Kidney epithelial cell (primary cell): ENCODE results near the gene GUCY2C. TPM values are rescaled to one million over a fixed set of nuclear protein-coding genes. Genes with fewer than 3 reads are reported as not detected.

Experiments used
- DNase-seq: peaks from one replicate; pipeline ENCODE4 v3.0.0-alpha.2; 2010; ENCODE audit warnings: low read depth
- H3K27me3 ChIP-seq: 2 replicates; pipeline ENCODE4 v1.6.0; 2011; ENCODE audit warnings: low read length; ENCODE audit not compliant: control insufficient read depth, insufficient read depth
- H3K36me3 ChIP-seq: 2 replicates; pipeline ENCODE4 v1.5.1; 2011; ENCODE audit warnings: low read length; ENCODE audit not compliant: control insufficient read depth, insufficient read depth
- H3K4me3 ChIP-seq: 2 replicates; pipeline ENCODE4 v1.5.1; 2011; ENCODE audit warnings: low read depth, mild to moderate bottlenecking, control low read depth, low read length
- CTCF ChIP-seq: IDR thresholded peaks from 2 replicates; pipeline ENCODE4 v1.5.1; 2011; ENCODE audit warnings: mild to moderate bottlenecking, moderate library complexity, low read length, control low read depth, inconsistent platforms; ENCODE audit not compliant: insufficient read depth, poor library complexity, severe bottlenecking
- total RNA-seq: library from RNA; depleted of rRNA; stranded (reverse); fragments of >200 nt; gene quantifications from 2 replicates; pipeline ENCODE4 v1.2.3, GENCODE V29; 2015

The GUCY2C gene
- total RNA-seq, 1 donor from 2014 or later: not detected

DNA sequence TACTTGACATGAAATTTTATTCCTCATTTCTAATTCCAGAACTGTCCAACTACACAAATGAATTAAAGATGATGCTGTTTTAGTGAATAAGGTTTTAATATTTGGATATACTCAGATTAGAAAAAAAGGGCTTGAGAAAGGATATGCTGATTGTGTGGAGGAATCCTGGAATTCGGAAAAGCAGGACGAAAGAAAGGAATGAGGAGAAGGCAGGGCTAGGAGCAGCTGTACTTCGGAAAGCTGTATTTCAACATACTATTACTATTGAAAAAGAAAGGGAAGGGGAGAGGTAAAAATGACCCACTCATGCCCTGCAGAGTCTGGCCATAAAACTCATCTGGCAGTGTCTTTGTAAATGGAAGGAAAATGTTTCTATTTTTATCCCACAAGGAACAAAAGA is 65.6 kb downstream of the GUCY2C start:
- no peaks in the 10 kb centered on the region for H3K27me3 ChIP-seq
- no peaks in the 10 kb centered on the region for H3K36me3 ChIP-seq
- no peak overlapping the region for H3K4me3 ChIP-seq
- TF ChIP-seq CTCF: no peak
- DNase-seq: no peak

DNA sequence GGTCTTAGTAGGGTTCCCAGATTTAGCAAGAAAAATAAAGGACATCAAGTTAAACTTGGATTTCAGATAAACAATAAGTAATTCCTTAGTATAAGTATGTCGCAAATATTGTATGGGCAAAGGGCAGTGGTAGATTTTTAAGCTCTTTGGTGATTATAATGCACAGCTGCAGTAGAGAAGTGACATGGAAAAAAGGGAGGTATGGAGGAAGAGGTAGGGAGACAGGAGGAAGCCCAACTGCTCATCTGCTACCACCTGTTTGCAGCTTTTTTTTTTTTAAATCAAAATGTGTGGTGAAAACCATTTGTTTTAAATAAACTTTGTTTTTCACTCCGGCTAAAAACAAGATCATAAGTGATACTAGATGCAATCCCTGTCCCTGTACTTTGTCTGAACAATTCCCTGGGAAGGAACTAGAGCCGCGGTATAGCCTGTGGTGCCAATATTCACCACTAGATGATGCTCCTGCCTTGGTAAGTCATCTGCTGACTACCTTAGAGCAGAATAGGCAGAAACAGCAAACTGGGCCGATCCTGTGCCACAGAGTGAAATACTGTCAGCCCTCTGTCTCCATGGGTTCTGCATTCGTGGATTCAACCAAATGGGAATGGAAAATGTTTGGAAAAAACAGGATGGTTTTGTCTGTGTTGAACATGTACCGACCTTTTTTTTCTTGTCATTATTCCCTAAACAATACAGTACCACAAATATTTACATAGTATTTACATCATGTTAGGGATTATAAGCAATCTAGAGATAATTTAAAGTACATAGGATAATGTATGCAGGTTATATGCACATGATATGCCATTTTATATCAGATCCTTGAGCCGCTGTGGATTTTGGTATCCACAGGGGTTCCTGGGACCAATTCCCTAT is 66.3 kb downstream of the GUCY2C start:
- H3K36me3 ChIP-seq: no peaks in the 10 kb centered on the region
- TF ChIP-seq CTCF: peak; percentile 99
- H3K27me3 ChIP-seq: no peaks in the 10 kb centered on the region
- DNase-seq: peak; percentile 34
- H3K4me3 ChIP-seq: no peak overlapping the region

DNA sequence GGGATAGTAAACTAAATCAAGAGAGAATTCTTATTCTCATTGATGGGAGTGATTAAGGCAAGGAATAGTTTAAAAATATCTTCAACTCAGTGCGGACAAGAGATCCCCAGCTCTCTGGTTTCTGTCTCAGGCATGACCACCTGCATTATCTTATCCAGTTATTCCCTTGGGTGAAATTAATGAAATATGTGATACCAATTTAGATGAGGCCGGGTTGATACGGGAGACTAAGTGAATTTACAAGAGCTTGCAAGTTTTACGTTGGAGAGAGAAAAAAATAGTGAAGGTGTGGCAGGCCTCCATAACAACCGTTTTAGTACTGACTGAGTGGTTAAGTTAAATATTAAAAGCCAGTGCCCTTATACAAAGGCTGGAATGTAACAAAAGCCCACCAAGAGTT is 67.6 kb downstream of the GUCY2C start:
- TF ChIP-seq CTCF: no peak
- Histone ChIP-seq H3K36me3 (no peaks in the 10 kb centered on the region), H3K4me3 (no peak overlapping the region), H3K27me3 (no peaks in the 10 kb centered on the region)
- DNase-seq: no peak

- TF ChIP-seq CTCF: no peak
- no peaks in the 10 kb centered on the region for H3K27me3 ChIP-seq
- DNase-seq: no peak
- H3K4me3 ChIP-seq: no peak overlapping the region
- no peaks in the 10 kb centered on the region for H3K36me3 ChIP-seq
Measured at GRCh38 chr12:14621826-14622225, 74.6 kb downstream of the GUCY2C start.

- Histone ChIP-seq H3K4me3 (no peak overlapping the region), H3K36me3 (no peaks in the 10 kb centered on the region), H3K27me3 (no peaks in the 10 kb centered on the region)
- DNase-seq: peak; percentile 43
- no peak for TF ChIP-seq CTCF
Measured at GRCh38 chr12:14619741-14620501, 76.5 kb downstream of the GUCY2C start.
